Fibroblast of pulmonary artery (primary cell): ENCODE results near the gene OPN1LW.
"Not testable (repeated sequence)": the region's sequence is repeated elsewhere in the genome, so short reads cannot be mapped to it uniquely, and the experiment has no call there.

Experiments used
- DNase-seq: peaks from one replicate; pipeline ENCODE4 v3.0.0-alpha.2; 2010; ENCODE audit warnings: low read depth
- H3K4me3 ChIP-seq: replicated peaks from 2 replicates; pipeline ENCODE4 v1.5.1; 2011; ENCODE audit warnings: low read depth, mild to moderate bottlenecking, control low read depth, low read length, moderate library complexity
- CTCF ChIP-seq: IDR thresholded peaks from 2 replicates; pipeline ENCODE4 v1.5.1; 2011; ENCODE audit warnings: mild to moderate bottlenecking, control low read depth, low read length, inconsistent platforms; ENCODE audit errors: missing control alignments

OPN1LW gene

DNA sequence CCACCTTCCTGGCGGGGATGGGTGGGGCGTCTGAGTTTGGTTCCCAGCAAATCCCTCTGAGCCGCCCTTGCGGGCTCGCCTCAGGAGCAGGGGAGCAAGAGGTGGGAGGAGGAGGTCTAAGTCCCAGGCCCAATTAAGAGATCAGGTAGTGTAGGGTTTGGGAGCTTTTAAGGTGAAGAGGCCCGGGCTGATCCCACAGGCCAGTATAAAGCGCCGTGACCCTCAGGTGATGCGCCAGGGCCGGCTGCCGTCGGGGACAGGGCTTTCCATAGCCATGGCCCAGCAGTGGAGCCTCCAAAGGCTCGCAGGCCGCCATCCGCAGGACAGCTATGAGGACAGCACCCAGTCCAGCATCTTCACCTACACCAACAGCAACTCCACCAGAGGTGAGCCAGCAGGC, at the start of gene OPN1LW:
Gene OPN1LW (plus strand): TSS at position 234 of the 400 bp plus-strand sequence. CDS start 41 bp downstream, at position 275.
- DNase-seq, H3K4me3 ChIP-seq: not testable (repeated sequence)

DNA sequence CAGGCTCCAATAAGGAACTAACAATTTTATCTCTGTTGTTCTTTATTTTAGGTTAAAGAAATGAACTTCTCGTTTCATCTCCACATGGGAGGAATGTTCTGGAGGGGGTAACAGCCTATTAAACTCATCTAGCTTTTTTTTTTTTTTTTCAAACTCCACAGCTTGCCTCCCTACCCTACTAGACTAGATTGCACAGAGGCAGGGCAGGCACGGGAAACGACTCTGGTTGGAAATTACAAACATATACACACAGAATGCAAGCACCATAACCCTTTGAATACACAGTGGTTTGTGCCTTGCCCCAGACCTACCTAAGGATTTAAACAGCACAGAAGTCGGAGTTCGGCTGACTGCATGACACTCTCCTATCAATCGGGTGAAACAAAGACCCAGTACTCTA, 49.2 kb upstream of the OPN1LW start:
- TF ChIP-seq CTCF: no peak

DNA sequence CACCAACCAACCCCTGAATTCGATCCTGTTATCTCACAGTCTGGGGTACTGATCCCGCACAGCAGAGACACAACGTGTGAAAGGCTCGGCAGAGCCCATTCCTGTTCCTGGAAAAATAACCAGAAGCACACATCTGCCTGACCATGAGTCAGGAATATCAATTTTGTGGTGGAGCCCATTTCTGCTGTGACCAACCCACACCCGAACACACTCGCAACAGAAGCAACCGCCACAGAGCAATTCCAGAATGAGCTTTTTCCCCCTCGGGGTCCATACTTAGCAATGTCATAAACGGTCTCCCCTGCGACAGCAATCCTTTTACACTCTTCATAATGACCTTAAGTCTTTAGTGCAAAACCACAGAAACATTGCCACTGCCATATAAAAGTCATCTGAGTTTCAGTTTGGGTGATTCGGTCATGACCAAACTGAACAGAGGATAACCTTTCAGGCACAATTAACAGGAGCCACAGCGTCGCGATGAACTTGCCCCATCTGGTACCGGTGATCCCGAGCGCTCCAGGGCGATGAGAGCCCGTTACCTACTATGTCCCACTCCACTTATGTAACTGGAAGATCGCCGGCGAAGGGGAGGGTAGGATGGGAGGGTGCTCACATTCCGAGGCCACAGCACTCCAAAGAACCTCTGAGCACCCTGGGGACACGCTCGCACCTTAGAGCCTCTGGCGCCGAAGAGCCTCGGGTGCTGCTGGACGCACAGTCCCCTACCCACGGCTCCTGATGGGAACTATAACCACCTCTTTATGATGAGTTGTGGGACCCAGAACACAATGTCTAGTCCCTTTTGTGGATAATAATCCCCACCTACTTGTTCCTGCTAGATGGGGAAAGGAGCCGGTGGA, 47.7 kb upstream of the OPN1LW start:
- H3K4me3 ChIP-seq: peak overlapping the region; percentile 70
- TF ChIP-seq CTCF: no peak
- DNase-seq: no peak

More for the DNA sequence above, 49.2 kb upstream of the OPN1LW start:
- peak overlapping the region; percentile 4 for H3K4me3 ChIP-seq
- DNase-seq: no peak

DNA sequence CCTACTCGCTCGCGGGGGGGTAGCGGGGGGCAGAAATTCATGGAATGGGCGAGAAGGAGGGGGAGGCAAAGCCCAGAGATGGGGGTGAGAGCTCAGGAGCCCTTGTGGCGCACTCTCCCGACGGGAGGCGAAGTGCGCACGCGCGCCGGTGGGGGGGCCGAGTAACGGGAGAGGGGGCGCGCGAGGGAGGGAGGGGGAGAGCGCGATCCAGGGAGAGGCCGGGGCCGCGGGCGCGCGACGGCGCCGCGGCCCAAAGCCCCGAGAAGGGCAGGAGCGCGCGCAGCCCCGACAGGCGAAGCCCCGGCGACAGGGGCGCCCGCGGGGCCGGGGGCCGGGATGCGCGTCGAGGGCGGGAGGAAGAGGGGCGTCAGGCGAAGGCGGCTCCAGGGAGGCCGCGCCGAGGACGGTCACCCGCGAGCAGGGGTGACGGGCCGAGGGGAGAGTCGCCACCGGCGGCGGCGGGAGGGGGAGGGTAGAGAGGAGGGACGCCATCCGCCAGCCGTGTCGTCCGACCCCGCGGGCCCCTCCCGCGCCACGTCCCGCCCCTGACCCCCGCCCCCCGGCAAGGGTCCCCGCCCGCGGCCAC, 46.9 kb upstream of the OPN1LW start:
- peak; percentile 63 for DNase-seq

DNA sequence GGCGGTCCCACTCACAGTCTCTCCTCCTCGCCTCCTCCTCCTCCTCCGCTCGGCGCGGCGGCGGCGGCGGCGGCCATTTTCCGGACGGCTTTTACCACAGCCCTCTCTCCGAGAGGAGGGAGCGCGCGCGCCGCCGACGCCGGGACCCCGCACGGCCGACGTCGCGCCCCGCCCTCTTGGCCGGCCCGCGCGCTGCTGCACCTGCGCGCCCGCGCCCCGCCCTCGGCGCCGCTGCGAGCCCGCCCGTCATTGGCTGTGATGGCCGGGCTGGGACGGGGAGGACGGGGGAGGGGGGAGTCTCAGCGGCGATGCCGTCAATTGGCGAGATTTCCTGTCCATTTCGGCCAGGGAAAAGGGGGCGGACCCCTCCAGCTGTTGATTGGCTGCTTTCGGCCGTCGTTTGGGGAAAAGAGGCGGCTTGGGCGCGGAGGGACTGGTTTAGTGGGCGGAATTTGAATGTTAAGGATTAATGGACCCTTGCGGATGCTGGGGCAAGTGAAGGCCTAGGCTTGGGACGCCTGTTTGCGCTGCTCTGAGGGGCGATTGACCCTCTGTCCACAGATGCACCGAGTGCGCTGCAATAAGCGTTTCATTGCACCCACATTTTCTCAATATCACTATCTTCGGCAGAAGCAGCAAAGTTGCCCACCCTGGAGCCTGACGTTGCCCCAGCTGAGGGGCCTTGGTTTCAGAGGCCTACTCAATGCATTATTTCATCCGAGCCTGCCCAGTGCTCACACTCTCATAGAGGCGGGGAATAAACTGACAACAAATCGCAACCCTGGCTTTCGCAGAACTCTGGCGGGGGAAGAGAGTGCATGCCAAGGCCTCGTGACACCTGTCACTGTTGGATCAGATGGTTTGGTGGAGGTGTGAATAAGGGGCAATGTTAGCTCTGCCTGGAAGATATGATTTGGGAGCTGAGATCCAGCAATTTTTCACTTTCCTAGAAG, 46.2 kb upstream of the OPN1LW start, which contains the start of gene MECP2:
Gene MECP2 (minus strand): TSS at position 129 of the 953 bp plus-strand sequence.
- no peak for TF ChIP-seq CTCF
- peak within 1 kb of the TSS; percentile 70 for H3K4me3 ChIP-seq

More for the DNA sequence above, 46.9 kb upstream of the OPN1LW start:
- peak overlapping the region; percentile 70 for H3K4me3 ChIP-seq
- no peak for TF ChIP-seq CTCF

DNA sequence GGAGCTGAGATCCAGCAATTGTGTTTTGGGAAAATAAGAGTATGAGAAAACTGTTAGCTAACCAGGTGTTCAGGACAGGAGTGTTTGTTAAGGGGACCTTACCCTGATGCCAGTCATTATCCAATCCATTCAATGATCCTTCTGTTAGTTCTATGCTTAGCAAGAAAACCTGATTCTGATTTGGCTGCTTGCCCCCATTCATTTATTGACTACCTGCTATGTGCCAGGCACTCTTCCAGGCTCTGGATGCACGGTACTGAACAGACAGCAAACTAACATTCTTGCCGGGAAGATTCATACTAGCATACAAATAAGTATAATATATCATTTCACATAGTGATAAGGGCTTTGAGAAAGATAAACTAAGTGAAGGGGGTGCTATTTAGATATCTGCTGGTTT, 45.5 kb upstream of the OPN1LW start:
- no peak for DNase-seq
- TF ChIP-seq CTCF: no peak
- no peak overlapping the region for H3K4me3 ChIP-seq

More for the DNA sequence above, 46.2 kb upstream of the OPN1LW start, which contains the start of gene MECP2:
- peak; percentile 94 for DNase-seq
